ENCODE results near the gene CNNM3.
A peak's percentile ranks its signal among the peaks of the same experiment; 100 is the strongest.
"Not testable (repeated sequence)": the region's sequence is repeated elsewhere in the genome, so short reads cannot be mapped to it uniquely, and the experiment has no call there.

Gene CNNM3

DNA sequence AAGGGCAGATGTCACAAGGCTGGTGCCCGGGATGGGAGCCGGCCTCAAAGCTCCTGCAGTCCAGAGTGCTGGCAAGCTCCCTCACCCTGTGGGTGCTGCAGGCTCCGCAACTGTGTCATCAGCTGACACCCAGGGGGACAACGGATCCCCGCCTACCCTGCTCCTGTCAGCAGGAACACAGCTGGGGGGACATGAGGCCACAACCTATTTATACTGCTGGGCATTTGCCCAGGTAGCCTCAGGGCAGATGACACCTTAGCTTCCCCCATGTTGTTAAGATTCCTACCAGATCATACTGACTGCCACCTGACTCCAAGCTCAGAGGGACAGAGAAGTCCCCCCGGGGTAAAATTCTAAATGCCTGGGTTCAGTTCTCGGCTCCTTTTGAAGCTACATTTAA lies 26.5 kb downstream of the CNNM3 start:
- no peak for DNase-seq

DNA sequence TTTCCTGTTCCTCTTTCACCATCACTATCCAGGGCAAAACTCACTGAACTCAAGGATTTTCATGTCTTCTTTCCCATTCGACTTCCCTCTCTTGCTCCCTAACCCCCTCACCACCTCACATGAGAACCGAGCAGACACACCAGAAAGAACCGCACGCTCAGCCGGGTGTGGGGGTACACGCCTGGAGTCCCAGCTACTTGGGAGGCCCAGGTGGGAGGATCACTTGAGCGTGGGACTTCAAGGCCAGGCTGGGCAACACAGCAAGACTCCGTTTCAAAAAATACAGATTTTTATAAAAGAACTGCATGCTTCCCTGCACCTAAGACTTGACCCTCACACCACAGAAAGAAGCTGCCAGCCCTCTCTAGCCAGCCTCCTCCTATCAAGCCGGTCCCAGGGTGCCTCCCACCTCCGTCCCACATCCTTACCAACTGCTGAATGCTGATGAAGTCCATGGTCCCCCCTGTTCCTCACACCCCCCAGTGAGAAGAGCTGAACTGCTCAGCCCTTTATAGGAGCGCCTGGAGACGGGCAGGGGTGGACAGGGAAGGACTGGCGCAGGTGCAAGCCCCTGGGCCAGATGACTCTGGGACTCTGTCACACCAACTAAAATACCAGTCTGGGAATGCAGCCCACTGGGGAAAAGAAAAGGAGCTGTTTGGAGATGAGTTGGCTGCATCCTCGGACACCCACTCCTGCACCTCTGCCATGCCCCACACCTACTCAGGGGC lies 27.6 kb downstream of the CNNM3 start, which contains the start of gene ANKRD23:
Gene ANKRD23, minus strand, starts transcription at position 484 of the 731 bp plus-strand sequence. Its CDS starts 29 bp downstream, at position 455.
- no peak for DNase-seq

DNA sequence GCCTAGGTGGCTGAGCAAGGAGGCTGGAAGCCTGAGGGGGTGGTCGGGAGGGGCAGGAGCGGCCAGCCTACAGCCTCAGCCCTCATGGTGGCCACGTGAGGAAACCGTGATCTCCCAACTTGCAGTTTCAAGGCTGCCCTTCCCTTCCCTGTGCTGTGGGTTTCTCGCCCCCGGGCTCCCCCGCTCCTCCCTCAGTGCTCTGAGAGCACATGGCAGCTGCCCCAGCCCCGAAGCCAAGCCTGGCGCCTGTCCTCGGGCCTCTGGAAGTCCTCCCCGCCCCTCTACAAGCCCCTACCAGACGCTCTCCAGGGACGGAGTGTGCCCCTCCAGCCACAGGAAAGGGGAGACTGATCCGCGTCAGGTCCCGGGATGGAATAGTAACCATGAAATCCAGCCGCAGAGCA lies 28.3 kb downstream of the CNNM3 start:
- no peak for DNase-seq

DNA sequence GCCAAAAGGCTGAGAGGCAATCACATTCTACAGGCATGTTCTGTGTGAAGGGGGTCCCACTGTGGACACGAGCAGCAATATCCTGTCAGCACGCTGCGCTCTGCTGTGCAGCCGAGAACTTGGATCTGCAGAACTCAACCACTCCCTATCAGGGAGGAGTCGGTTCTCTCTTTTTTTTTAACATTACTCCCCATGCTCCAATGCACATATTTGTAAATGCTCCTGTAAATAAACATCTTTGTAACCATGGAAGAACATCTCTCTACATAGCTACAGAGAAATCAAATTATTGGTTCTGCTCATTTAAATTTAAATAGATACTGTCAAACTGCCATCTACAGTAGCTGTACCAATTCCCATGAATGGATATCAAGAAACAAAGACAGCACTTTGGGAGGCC lies 30.8 kb downstream of the CNNM3 start:
- no peak for DNase-seq

DNA sequence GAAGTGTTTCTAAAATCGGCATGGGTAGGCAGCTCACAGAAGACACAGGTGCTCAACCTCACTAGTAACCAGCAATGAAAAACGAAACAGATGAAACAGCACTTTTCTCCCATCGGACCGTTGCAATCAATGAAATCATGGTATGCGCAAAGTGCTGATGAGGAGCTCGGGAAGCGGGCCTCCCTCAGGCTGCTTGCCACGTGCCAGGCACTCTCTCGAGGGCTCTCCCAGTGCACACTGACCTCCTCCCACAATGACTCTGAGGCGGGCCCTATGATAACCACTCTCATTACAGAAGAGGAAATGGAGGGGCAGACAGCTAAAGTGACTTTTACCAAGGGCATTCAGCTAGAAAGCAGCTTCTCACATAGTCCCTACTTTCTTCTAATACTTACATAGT lies 31.5 kb downstream of the CNNM3 start:
- no peak for DNase-seq

DNA sequence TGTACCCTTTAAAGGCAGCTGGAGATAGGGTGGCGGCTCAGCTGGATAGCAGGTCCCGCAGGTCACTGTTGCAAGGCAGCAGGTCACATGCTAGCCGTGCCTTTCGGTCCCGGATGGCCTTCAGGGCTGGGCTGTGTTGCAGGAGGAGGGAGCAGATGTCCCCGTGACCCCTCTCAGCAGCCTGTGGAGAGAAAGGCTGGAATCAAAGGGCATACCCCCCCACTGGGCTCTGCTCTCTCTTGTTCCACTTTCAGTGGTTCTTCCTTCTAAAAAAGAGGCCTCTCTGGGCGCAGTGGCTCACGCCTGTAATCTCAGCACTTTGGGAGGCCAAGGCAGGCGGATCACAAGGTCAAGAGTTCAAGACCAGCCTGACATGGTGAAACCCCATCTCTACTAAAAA lies 32.2 kb downstream of the CNNM3 start:
- no peak for DNase-seq

DNA sequence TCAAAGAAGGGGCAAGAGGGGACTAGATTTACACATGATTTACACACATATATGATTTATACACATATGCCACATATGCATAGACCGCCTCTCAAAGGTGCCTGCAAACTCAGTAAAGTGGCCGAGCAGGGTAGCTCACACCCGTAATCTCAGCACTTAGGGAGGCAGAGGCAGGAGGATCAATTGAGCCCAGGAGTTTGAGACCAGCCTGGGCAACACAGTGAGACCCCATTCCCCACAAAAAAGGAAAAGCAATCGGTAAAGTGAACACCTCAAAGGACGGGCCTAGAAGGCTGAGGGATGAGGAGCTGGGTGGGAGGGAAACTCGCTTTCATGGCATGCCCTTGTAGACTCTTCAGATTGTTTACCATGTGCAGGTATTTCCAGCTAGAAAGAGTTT lies 36.6 kb downstream of the CNNM3 start:
- no peak for DNase-seq

DNA sequence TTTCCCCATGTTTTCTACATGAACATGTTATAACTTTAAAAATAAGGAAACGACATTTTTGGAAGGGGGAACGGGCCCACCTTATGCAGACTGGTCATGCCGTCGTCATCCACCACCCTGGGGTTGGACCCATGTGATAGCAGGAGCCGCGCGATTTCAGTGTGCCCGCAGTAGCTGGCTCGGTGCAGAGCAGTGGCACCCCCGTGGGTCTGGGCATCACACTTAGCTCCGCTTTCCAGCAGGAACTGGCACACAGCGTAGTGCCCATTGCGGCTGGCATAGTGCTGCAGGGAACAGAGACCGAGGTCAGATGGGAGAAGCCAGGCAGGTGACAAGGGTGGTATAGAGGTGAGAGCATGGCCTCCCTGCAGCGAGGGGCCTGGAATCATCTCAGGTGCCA lies 37.3 kb downstream of the CNNM3 start:
- DNase-seq, result no peak

DNA sequence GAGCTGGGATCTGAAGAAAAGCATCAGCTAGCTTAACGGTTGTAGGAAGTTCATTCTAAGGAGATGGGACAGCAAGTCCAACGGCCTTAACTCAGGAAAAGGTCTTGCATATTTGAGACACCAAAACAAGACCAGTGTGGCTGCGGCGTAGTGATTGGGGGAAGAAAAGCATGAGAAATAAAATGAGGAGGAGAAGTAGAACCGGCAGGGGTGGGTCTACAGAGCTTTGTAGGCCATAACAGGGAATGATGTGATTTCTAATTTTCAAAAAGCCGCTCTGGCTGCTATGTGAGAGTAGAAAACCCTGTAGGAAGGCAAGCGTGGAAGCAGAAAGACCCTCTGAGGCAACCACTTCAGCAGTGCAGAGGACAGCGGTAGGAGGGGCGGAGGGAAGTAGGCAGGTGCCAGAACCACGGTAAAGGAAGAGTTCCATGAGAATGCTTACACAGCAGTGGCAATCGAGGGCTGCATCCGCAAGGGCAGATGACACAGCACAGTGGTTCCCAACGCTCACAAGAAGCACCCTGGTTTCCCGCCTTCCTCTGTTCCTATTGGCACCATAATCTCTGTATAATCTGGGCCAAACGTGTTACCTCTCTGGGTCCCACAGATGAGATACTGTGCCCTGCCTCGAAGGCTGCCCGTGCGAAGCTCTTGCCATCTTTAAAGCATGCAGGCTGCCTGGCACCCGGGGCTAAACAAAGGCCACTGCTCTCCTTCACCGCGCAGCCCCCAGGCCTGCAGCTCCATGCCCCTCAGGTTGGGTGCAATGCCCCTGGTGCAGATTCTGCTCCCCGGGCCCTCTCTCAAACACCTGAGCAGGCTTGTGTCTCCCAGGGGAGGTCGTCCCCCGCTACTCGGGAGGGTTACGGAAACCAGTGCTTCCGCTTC lies 41.0 kb downstream of the CNNM3 start:
- peak; percentile 36 for DNase-seq

DNA sequence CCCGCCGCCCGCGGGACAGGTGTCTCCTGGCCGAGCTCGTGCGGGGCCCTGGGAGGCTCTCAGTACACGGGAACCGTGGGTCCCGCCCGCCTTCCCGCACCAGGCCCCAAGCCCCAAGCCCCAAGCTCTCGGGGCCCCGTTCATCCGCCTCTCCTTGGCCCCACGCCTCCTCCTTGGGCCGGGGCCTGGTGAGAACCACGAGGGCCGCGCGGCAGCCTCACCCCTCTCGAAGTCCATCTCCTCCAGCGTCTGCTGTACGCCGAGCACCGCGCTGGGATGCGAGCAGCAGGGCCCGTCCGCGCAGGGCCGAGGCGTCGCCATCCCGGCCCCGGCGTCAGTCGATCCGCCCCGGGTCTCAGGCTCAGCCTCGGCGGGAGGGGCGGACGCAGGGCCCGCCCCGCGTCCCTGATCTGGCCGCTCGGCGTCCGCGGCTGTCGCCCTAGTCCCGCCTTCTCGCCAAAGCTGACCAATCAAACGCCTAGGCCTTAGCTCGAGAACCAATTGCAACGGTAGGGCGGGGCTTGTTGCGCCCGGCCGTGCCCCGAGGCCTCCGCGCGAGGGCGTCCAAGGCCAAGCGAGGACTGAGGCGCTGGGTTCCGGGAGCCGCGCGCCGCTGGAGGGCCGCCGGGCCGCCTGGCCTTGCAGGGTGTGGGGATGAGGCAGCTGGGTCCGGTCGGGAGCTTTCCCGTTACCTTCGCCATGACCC lies 41.8 kb downstream of the CNNM3 start, which contains the start of gene ANKRD39:
Gene ANKRD39, minus strand, starts transcription at position 350 of the 706 bp plus-strand sequence. Its CDS starts 29 bp downstream, at position 321.
- peak; percentile 91 for DNase-seq

DNA sequence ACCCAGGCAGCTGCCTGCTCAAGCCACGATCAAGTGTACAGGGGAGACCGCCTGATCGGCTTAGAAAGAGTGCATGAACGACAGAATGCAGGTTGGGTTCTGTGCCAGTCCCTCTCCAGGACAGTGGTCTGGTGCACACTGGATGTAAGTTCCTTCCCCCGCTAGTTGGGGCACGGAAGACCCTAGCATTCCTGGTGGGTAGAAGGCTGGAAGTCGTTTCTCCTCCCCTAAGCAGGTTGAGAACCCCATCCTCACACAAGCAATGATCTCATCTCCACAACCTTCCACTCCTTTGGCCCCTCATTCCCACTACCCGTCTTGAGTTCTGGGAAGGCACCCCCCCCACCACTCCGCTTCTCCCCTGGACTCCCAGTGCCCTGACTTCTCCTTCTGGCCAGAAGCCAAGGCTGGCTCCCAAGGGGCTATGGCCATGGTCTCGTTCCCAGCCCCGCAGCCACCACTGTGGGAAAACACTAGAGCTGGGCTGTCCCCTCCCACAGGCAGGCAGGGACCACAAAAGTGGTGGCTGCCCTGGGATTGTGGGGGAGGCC lies 43.1 kb downstream of the CNNM3 start:
- DNase-seq, result no peak

DNA sequence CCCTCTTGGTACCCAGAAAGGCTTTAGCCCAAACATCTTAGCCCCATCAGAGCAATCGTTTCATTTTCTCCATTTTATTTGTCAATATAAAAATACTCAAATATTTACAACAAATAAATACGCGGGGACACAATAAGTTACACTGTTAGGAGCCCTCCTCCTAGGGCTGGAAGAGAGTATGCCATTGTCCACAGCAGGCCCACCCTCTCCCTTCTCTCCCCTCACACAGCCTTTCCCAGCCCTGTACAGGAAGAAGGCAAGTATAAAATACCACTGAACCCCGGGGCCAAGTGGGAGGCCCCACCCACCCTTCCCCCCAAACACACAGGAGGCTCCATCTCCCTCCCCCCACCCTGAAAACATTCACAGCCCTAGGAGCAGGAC lies 43.6 kb downstream of the CNNM3 start:
- no peak for DNase-seq

DNA sequence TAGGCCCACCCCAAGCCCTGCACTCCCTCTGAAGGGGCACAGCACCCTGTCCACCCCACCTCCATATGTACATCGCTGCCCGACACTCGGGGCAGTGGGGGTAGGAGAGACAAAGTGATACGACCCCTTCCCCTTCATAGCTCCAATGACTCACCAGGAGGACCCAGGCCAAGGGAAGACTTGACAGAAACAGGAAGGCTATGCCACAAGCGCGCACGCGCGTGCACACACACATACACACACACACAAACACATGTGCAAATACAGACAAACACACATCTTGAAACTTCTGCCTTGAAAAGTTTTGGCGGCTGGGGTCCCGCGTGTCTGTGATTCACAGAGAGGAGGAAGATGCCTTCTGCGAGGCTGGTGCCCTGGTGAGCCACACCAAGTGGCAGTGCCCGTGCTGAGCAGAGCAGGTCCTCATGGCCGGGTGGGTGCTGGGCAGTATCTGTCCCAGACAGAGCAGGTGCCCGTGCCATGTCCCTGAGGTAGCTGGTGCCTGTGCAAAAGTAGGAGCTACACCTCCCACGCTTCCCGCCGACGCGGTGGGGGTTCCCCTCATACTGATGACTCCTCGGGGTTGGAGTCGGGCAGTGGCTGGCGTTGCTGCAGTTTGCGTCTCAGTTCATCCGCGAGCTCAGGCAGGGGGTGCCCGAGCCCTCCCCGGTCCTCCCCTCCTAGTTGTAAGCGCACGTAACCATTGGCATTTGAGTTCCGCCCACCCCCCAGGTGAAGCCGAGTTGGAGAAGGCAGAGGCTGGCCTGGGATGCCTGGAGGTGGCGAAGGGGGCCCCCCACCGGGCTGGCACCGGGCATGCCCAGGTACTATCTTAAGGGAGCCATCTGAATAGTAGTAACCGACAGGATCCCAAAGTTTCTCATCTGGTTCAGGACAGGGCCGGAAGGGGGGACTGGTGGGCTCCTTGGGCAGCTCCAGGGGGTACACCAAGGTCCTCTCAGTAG lies 44.3 kb downstream of the CNNM3 start:
- DNase-seq, result no peak

DNA sequence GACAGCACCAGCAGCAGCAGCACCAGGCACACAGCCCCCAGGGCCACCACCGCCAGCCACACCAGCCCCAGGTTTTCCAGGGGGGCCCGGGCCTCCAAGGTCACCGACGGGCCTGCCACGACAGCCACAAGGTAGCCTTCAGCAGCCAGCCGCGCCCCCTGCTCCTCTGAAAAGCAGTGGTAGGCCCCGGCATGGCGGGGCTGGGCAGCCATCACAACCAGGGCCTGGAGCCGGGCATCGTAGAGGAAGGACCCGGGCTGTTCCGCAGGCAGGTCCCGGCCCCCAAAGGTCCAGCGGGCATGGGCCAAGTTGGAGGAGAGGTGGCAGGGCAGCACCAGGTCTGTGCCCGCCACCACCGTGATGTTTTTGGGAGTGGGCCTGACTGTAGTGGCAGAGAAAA lies 45.0 kb downstream of the CNNM3 start:
- no peak for DNase-seq

DNA sequence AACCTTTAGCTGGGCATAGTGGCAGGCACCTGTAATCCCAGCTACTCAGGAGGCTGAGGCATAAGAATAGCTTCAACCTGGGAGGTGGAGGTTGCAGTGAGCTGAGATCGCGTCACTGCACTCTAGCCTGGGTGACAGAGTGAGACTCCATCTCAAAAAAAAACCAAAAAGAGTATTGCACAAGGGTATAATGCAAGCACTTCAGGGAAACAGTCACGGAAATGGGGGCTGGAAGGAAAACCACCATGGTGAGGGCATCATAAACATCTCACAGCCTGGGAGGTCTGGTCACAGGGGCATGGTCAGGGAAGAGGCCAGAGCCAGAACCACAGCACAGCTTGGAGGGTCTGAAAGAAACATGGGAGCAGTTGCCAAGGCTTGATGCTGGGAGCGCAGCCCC lies 47.0 kb downstream of the CNNM3 start:
- not testable (repeated sequence) for DNase-seq

DNA sequence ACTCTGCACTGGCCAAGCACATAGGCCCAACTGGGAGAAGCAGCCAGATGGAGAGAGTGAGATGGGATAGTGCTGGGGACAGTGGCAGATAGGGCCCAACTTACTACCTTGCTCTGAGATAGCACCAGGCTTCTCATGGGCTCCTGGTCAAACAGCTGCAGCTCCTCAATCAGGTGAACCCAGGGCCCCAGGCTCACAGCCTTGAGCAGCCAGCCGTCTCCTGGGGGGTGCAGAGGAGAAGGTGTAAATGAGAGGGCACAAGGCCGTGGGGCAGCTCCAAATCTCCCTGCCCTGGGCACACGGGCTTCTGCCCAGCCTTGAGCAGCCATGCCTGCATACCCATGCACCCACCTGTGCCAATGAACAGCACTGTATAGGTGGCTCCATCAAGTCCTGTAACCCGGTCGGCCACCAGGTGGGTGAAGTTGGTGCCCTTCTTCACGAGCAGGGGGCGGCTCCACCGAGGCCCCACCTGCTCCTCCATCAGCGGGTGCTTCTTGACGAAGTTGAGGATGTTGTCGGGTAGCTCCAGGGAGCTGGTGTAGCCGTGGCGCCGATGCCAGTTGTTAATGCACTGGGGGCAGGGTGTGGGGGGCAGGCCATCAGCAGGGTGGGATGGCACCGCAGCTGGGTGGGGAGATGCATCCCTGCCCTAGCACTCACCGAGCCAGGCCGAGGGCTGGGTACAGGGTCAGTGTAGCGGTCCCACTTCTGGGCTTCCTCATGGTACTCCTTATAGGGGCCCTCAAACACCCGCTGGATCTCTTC lies 47.7 kb downstream of the CNNM3 start:
- no peak for DNase-seq

DNA sequence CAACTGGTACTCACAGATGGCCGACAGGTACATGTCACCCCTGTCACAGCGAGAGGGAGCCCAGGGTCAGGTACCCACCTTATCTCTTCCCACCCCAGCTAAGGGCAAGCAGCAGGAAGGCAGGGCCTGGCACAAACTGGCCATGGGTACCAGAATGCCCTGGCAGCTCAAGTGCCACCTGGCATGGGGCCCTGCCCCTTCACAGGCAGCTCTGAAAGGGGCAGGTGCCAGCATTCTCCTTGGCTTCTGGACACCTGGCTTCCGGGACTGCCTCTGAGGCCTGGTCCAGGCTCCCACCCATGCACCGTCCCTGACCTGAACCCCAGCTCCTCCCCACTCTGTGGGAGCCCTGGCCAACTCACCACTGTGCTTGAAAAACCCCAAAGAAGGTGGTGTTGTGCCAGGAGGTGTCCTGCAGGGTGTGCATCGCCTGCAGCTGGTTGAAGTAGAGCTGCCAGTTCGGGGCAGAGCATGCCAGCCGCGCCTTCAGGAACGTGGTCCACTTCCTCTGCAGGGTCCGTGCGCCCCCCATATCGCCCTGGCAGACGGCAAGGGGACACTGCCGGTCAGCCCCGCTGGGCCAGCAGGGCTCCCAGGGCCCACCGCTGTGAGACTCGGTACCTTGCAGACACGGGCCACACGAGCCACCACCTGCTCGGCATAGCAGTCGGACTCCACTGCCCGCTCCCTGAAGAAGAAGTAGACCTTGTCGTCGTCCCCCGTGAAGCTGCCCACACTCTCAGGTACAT lies 48.4 kb downstream of the CNNM3 start:
- DNase-seq, result no peak

DNA sequence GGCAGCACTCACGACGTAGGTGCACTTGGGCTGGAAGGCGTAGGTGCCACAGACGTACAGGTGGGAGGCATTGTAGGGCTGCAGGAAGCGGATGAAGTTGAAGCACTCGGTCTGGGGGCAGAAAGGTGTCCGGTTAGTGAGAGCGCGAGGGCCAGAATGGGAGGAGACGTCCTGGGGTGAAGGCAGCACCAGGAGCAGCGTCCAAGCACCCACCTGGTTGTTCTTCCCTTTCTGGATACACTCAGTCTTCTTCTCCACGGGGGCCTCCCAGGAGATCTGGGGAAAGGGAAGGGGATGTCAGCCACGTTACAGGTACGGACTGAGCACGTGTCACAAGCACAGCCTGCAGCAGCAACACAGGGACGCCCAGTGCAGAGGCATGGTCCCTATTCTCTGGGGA lies 49.6 kb downstream of the CNNM3 start:
- DNase-seq, result no peak

DNA sequence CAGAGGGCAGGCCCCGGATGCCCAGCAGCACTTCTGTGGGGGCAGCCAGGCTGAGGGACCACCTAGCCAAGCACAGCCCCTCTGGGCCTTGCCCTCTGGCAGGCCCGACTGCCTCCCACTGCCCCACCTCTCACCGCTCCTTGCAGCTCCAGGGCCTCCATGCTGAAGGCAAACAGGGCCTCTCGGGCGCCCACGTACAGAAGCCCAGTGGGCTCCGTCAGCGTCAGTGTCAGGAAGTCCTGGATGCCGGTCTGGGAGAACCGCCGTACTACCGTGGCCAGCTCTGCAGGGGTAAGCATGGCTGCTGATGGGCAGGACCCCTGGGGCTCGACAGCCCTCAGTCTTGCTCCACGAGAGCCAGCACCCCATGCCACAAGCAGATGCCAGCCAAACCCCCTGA lies 50.1 kb downstream of the CNNM3 start:
- DNase-seq, result no peak

DNA sequence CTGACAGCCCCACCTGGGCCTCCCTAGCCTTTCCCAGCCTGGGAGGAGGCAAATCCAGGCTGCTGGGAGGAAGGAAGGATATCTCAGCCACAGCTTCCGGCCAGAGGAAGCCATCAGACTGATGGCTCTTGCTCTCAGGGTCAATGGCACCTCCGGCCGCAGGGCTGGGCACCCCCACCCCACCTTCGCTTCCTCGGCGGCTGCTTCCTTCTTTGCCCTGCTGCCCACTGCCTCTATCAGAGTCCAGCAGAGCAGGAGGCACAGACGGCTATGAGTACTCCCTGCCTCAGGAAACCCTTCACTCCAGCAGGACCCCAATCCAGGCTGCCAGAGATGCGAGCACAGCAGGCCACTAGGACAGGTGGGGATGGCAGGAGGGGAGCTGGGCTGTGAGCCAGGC lies 50.5 kb downstream of the CNNM3 start:
- no peak for DNase-seq
